Left ventricle myocardium inferior (tissue), 1 donor: Measurements from ENCODE around the gene BDP1. TPM values are rescaled to one million over a fixed set of nuclear protein-coding genes. Genes with fewer than 3 reads are reported as not detected.
"Not testable (repeated sequence)": the region's sequence is repeated elsewhere in the genome, so short reads cannot be mapped to it uniquely, and the experiment has no call there.

Experiments used
- DNase-seq: peaks from one replicate; pipeline ENCODE4 v3.0.0-alpha.2; 2020
- H3K27ac ChIP-seq: fragments of 200-600 bp; replicated peaks from 2 replicates; pipeline ENCODE4 v1.8.0; 2021
- H3K27me3 ChIP-seq: fragments of 200-600 bp; 2 replicates; pipeline ENCODE4 v1.8.0; 2021; ENCODE audit warnings: low read depth
- H3K36me3 ChIP-seq: fragments of 200-600 bp; 2 replicates; pipeline ENCODE4 v1.8.0; 2021
- H3K4me1 ChIP-seq: fragments of 200-600 bp; 2 replicates; pipeline ENCODE4 v1.8.0; 2021
- H3K4me3 ChIP-seq: fragments of 200-600 bp; 2 replicates; pipeline ENCODE4 v1.8.0; 2021; ENCODE audit warnings: mild to moderate bottlenecking, moderate library complexity
- H3K9me3 ChIP-seq: fragments of 200-600 bp; replicated peaks from 2 replicates; pipeline ENCODE4 v1.8.0; 2021
- CTCF ChIP-seq: fragments of 200-600 bp; IDR thresholded peaks from 2 replicates; pipeline ENCODE4 v1.8.0; 2021; ENCODE audit warnings: antibody characterized with exemption, mild to moderate bottlenecking, borderline replicate concordance
- intact Hi-C: fragments of 100-400 bp; cut with micrococcal nuclease; formaldehyde crosslinking; loops from one replicate; pipeline ENCODE4 v1.11.0; 2022
- total RNA-seq: library from RNA; stranded (reverse); fragmentation: NEBNext Ultra II Directional; extraction: Animal tissue kit (Norgen Biotek cat#: 25700); gene quantifications from one replicate; pipeline ENCODE4 v1.2.1, GENCODE V29; 2021
- donor health status: DM: no; HTN: yes; CAD: no; lungs with severe emphysema.

The BDP1 gene
- total RNA-seq, 1 donor from 2014 or later, result 15.1 TPM

GRCh38 chr5:71569748-71570509 is 114.5 kb downstream of the BDP1 start:
- no peak for TF ChIP-seq CTCF
- intact Hi-C loops, result no loop called here
- Histone ChIP-seq H3K27ac (no peak overlapping the region), H3K27me3 (no peaks in the 10 kb centered on the region), H3K4me1 (peaks cover 12% of the 10 kb centered on the region), H3K4me3 (no peak overlapping the region), H3K9me3 (no peaks in the 10 kb centered on the region), H3K36me3 (peaks cover 25% of the 10 kb centered on the region)
- DNase-seq, result no peak

DNA sequence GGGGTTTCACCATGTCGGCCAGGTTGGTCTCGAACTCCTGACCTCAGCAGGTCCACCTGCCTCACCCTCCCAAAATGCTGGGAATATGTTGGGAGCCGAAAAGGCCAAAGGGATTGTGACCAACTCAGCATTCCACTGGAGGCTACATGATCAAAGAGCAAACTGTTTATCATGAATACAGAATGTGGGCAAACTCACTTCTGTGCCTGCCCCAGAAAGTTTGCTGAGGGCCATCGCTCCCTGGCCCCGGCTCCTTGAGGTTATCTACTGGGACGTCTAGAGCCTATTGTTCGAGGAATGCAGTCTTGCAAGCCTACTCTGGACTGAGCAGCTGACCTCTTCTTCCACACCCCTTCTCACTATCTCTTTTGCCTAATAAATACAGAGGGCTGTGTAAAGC is 116.4 kb downstream of the BDP1 start:
- intact Hi-C loops, H3K27me3 ChIP-seq, DNase-seq: not testable (repeated sequence)

GRCh38 chr5:71573591-71573990 is 118.1 kb downstream of the BDP1 start:
- Histone ChIP-seq H3K36me3 (peaks cover 2% of the 10 kb centered on the region), H3K27ac (peak overlapping the region; percentile 38), H3K4me1 (peaks cover 16% of the 10 kb centered on the region), H3K27me3 (no peaks in the 10 kb centered on the region), H3K4me3 (no peak overlapping the region), H3K9me3 (no peaks in the 10 kb centered on the region)
- intact Hi-C loops, result no loop called here
- DNase-seq, result no peak
- peak; percentile 35 for TF ChIP-seq CTCF

More for the DNA sequence above, 116.4 kb downstream of the BDP1 start:
- not testable (repeated sequence) for H3K27ac ChIP-seq, H3K9me3 ChIP-seq, H3K4me3 ChIP-seq
- Histone ChIP-seq H3K4me1 (peaks cover 14% of the 10 kb centered on the region), H3K36me3 (peaks cover 17% of the 10 kb centered on the region)

DNA sequence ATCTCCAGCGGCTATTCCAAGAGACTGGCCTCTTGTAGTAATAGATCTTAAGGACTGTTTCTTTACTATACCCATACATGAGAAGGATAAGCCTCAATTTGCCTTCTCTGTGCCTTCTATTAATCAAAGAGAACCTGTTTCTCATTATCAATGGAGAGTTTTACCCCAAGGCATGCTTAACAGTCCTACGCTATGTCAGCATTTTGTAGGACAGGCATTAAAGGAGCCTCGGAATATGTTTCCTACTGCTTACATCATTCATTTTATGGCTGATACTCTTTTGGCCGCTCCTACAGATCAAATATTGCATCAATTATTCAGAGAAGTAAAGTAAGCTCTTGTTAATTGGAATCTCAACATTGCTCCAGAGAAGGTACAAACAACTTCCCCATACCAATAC is 120.1 kb downstream of the BDP1 start:
- H3K9me3 ChIP-seq, H3K36me3 ChIP-seq, H3K27ac ChIP-seq, H3K27me3 ChIP-seq, intact Hi-C loops, H3K4me3 ChIP-seq, DNase-seq: not testable (repeated sequence)
- peaks cover 16% of the 10 kb centered on the region for H3K4me1 ChIP-seq

GRCh38 chr5:71576241-71576640 is 120.8 kb downstream of the BDP1 start:
- H3K36me3 ChIP-seq, result no peaks in the 10 kb centered on the region
- H3K27me3 ChIP-seq, result no peaks in the 10 kb centered on the region
- no peak for TF ChIP-seq CTCF
- H3K4me1 ChIP-seq, result peaks cover 16% of the 10 kb centered on the region
- H3K9me3 ChIP-seq, result no peaks in the 10 kb centered on the region
- intact Hi-C loops, result no loop called here
- H3K4me3 ChIP-seq, result no peak overlapping the region
- no peak for DNase-seq
- H3K27ac ChIP-seq, result no peak overlapping the region

GRCh38 chr5:71577839-71578238 is 122.4 kb downstream of the BDP1 start:
- H3K36me3 ChIP-seq, DNase-seq, H3K9me3 ChIP-seq, H3K4me3 ChIP-seq, H3K27me3 ChIP-seq, H3K27ac ChIP-seq, intact Hi-C loops: not testable (repeated sequence)
- H3K4me1 ChIP-seq, result peaks cover 16% of the 10 kb centered on the region

DNA sequence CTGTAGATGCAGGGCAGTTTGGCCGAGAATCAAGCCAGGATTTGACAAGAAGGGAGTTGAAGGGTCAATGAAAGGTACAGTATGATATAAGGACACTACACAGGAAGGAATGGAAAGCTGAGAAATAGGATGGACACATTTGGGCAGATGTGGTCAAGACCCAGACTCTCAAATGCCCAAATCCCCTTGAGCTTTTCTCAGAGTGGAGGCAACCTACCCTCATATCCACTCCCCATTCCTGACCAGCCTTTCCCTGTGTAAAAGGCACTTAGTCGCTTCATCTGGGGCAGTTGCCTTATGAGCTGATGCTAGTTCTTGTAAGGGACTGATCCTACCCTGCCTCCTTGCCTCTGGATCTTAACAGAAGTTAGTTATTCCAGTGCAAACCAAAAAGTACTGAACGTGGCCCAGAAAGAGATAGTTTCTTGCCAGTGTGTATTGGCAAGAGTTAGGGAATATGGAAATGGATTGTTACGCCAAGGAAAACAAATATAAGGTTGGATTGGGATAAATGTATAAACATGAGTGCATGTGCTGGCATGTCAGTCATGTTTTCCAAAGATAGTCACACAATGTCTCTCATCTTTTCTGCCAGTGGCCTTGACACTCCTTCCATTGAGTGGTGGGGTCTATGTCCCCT is 127.6 kb downstream of the BDP1 start:
- Histone ChIP-seq H3K27ac (no peak overlapping the region), H3K4me3 (no peak overlapping the region), H3K4me1 (peaks cover 19% of the 10 kb centered on the region), H3K27me3 (no peaks in the 10 kb centered on the region), H3K36me3 (no peaks in the 10 kb centered on the region), H3K9me3 (no peaks in the 10 kb centered on the region)
- DNase-seq, result no peak
- intact Hi-C loops, result no loop called here
- TF ChIP-seq CTCF, result no peak
